Measurements from ENCODE around the gene ASAP2. TPM values are rescaled to one million over a fixed set of nuclear protein-coding genes. Genes with fewer than 3 reads are reported as not detected.

ASAP2 gene
- total RNA-seq, 1 donor, result 66.2 TPM

GRCh38 chr2:9250091-9250490 is 43.5 kb downstream of the ASAP2 start:
- H3K27ac ChIP-seq (ENCODE audit: low read depth, low read length), result peak overlapping the region; percentile 94

GRCh38 chr2:9250498-9251153 is 44.0 kb downstream of the ASAP2 start:
- Histone ChIP-seq H3K27me3 (ENCODE audit: insufficient read depth, low read length) (no peaks in the 10 kb centered on the region), H3K79me2 (ENCODE audit: insufficient read depth, low read length) (peaks cover 90% of the 10 kb centered on the region), H3K36me3 (ENCODE audit: insufficient read depth, low read length) (no peaks in the 10 kb centered on the region), H3K9me3 (ENCODE audit: low read depth, low read length) (no peaks in the 10 kb centered on the region), H4K20me1 (ENCODE audit: insufficient read depth, low read length) (no peaks in the 10 kb centered on the region), H3K4me3 (ENCODE audit: insufficient read depth, low read length) (no peak overlapping the region), H3K4me2 (ENCODE audit: insufficient read depth, low read length) (no peak overlapping the region), H3K4me1 (ENCODE audit: insufficient read depth, low read length) (peaks cover 53% of the 10 kb centered on the region), H3K27ac (ENCODE audit: low read depth, low read length) (peak overlapping the region; percentile 94), H2AFZ (ENCODE audit: low read length) (no peak overlapping the region)
- DNase-seq (ENCODE audit: insufficient read length, low spot score, missing footprints), result no peak
- no peak for TF ChIP-seq CTCF (IDR thresholded peaks at IDR 0.05; ENCODE audit: extremely low read depth, low read depth, low read length)

More at GRCh38 chr2:9250091-9250490, 43.5 kb downstream of the ASAP2 start:
- DNase-seq (ENCODE audit: insufficient read length, low spot score, missing footprints), result no peak
- Histone ChIP-seq H3K4me3 (ENCODE audit: insufficient read depth, low read length) (no peak overlapping the region), H3K79me2 (ENCODE audit: insufficient read depth, low read length) (peaks cover 90% of the 10 kb centered on the region), H4K20me1 (ENCODE audit: insufficient read depth, low read length) (no peaks in the 10 kb centered on the region), H3K9me3 (ENCODE audit: low read depth, low read length) (no peaks in the 10 kb centered on the region), H2AFZ (ENCODE audit: low read length) (no peak overlapping the region), H3K4me2 (ENCODE audit: insufficient read depth, low read length) (peak overlapping the region; percentile 56), H3K36me3 (ENCODE audit: insufficient read depth, low read length) (no peaks in the 10 kb centered on the region), H3K4me1 (ENCODE audit: insufficient read depth, low read length) (peaks cover 52% of the 10 kb centered on the region), H3K27me3 (ENCODE audit: insufficient read depth, low read length) (no peaks in the 10 kb centered on the region)
- TF ChIP-seq CTCF (IDR thresholded peaks at IDR 0.05; ENCODE audit: extremely low read depth, low read depth, low read length), result no peak

GRCh38 chr2:9251154-9252001 is 44.8 kb downstream of the ASAP2 start:
- Histone ChIP-seq H2AFZ (ENCODE audit: low read length) (no peak overlapping the region), H3K36me3 (ENCODE audit: insufficient read depth, low read length) (no peaks in the 10 kb centered on the region), H3K4me1 (ENCODE audit: insufficient read depth, low read length) (peaks cover 60% of the 10 kb centered on the region), H3K27me3 (ENCODE audit: insufficient read depth, low read length) (no peaks in the 10 kb centered on the region), H3K4me2 (ENCODE audit: insufficient read depth, low read length) (peak overlapping the region; percentile 14), H4K20me1 (ENCODE audit: insufficient read depth, low read length) (no peaks in the 10 kb centered on the region), H3K79me2 (ENCODE audit: insufficient read depth, low read length) (peaks cover 90% of the 10 kb centered on the region), H3K4me3 (ENCODE audit: insufficient read depth, low read length) (no peak overlapping the region), H3K9me3 (ENCODE audit: low read depth, low read length) (no peaks in the 10 kb centered on the region), H3K27ac (ENCODE audit: low read depth, low read length) (peak overlapping the region; percentile 94)
- TF ChIP-seq CTCF (IDR thresholded peaks at IDR 0.05; ENCODE audit: extremely low read depth, low read depth, low read length), result no peak
- DNase-seq (ENCODE audit: insufficient read length, low spot score, missing footprints), result peak; percentile 89

- TF ChIP-seq CTCF (IDR thresholded peaks at IDR 0.05; ENCODE audit: extremely low read depth, low read depth, low read length), result no peak
- no peak overlapping the region for H3K4me3 ChIP-seq (ENCODE audit: insufficient read depth, low read length)
- peaks cover 66% of the 10 kb centered on the region for H3K4me1 ChIP-seq (ENCODE audit: insufficient read depth, low read length)
- H3K27me3 ChIP-seq (ENCODE audit: insufficient read depth, low read length), result no peaks in the 10 kb centered on the region
- no peak for DNase-seq (ENCODE audit: insufficient read length, low spot score, missing footprints)
- peak overlapping the region; percentile 94 for H3K27ac ChIP-seq (ENCODE audit: low read depth, low read length)
- H3K36me3 ChIP-seq (ENCODE audit: insufficient read depth, low read length), result no peaks in the 10 kb centered on the region
- no peaks in the 10 kb centered on the region for H3K9me3 ChIP-seq (ENCODE audit: low read depth, low read length)
- H4K20me1 ChIP-seq (ENCODE audit: insufficient read depth, low read length), result no peaks in the 10 kb centered on the region
- H2AFZ ChIP-seq (ENCODE audit: low read length), result no peak overlapping the region
- peaks cover 90% of the 10 kb centered on the region for H3K79me2 ChIP-seq (ENCODE audit: insufficient read depth, low read length)
- peak overlapping the region; percentile 14 for H3K4me2 ChIP-seq (ENCODE audit: insufficient read depth, low read length)
These were observed 45.4 kb downstream of the ASAP2 start for GRCh38 chr2:9252002-9252357.

All from osteoblast (primary cell).